Endometrial microvascular endothelial cells (primary cell): ENCODE measurements around the gene NFIB. TPM values are rescaled to one million over a fixed set of nuclear protein-coding genes. Genes with fewer than 3 reads are reported as not detected.

ENCODE experiments used
- in situ Hi-C: cut with HindIII; loops from 2 replicates; pipeline ENCODE4 v1.10.0; 2017; ENCODE audit warnings: low sequenced_read_pairs, low pct_unique_long_range_greater_than_20kb; ENCODE audit errors: inconsistent ontology term
- total RNA-seq: library from RNA; depleted of rRNA; stranded (reverse); fragments of >200 nt; gene quantifications from one replicate; pipeline ENCODE4 v1.2.3, GENCODE V29; 2015; ENCODE audit errors: inconsistent ontology term

NFIB gene
- total RNA-seq, 1 donor from 2014 or later = 80.0 TPM

DNA sequence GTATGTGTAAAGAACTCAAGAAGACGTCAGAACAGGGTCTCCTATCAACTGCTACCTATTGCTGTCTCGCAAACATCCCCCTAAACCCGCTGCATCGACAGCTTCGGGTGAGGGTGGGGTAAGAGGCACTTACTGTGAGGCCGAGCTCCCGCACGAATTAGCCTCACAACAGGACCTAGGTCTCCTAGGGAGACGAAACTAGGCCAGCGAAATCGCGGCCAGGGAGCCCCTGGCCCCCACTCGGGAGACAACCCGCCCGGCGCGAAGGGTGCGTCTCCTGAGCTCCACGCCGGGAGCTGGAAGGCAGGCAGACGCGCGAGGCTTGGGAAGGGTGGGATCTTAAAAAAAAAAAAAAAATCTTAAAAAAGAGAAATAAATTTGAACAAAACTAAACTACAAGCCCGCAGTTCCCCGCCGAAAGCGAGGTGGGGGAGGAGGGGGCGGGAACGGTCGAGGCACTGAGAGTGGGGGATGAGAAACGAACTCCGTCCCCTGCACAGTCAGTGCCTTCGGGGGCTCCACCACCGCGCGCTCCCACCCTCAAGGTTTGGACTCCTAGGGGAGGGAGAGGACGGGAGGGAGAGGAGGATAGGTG, 33.0 kb upstream of the NFIB start:
- in situ Hi-C loops = no loop called here

DNA sequence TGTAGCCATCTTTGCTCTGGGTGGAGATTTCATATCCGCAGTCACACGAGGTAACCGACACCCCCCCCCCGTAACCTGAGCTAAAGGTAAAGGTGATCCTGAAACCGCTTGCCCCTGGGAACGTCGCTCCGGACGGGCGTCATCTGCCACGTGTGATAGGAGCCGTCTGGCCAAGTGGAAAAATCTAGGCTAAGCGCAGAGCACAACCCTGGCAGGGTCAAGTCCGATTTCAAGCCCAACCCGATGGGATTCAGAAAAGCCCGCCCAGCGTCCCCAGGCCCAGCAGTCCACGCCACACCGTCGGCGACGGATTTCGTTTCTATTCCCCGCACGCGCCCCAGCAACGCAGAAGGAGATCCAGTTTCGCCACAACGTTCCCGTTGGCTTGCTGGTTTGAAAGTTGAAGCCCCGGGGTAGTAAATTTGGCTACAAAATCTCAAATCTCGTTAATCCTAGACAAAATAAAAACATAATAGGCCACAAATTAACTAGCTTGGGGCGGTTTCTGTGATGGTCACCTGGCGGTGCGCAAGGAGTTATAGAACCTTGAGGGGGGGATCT, 32.4 kb upstream of the NFIB start:
- in situ Hi-C loops = no loop called here

GRCh38 chr9:14345354-14346230, 31.7 kb upstream of the NFIB start:
- in situ Hi-C loops = no loop called here

DNA sequence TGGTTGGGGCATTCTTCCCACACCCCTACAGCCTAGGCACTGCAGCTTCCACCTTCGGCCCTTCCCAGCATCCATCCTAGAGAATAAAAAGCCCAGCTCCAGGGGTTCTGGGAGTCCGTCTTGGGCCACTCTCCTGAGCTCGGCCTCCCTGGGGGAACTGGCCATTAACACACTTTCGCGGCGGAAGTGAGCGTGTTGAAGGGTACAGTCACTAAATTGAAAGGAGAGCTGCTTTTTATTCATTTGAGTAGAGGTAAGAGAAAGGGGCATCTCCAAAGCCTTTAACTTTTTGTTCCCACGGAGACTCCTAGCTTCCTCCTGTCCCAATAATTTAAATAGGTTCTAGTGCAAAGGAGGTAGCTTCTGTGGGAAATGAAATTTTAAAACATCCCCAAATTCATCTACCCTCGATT, 31.0 kb upstream of the NFIB start:
- in situ Hi-C loops = no loop called here

DNA sequence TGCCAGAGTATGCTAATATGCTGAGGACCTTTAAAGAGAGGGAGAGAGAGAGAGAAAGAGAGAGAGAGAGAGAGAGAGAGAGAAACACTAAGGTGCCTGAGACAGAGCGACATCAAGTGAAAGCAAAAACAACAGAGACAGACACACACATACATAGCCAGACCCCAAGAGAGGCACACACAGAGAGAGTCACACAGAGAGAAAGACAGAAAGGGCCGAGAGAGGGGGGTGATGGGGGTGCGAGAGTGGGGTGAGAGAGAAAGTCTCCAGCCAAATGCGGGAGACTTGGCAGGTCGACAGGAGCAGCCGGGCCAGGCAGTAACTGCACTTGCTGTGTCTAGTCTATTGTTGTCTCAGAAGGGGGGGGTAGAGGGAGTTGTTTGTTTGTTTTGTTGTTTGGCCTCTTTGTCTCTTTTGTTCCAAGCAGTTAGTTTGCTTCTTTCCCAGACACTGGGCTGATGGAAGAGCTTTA, 30.1 kb upstream of the NFIB start:
- in situ Hi-C loops = no loop called here

- in situ Hi-C loops = no loop called here
Measured at GRCh38 chr9:14343261-14344031, 29.5 kb upstream of the NFIB start.

GRCh38 chr9:14342736-14343135, 28.8 kb upstream of the NFIB start:
- in situ Hi-C loops = no loop called here

DNA sequence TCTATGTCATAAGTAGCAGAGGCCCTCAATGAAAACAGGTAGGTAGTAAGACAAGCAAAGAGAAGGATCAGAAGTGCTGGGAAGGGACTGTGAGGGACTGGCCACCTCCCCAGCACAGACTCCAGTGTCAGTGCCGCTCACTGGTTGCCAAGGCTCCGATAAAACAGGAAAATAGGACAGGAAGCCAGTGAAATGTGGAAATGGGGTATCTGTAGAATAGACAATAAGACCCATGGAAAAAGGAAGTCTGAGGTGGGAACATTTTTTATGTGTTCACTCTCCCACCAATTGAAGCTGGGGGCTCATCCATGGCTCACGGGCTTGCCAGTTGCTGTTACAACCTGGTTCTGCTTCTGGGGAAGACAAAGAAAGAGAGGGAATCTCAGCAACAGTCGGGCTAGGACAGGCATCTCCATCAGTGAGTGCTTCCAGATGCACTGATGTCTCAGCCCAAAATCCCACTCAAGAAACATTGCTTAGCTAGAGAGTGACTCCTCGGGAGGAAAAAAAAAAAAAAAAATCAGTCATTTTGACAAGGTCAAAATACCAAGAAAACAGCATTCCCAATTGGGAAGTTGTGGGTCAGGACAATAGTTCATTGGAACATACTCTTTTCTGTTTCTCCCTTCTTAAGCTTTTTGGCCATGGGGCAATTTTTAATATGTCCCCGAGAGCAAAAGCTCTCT, 27.6 kb upstream of the NFIB start:
- in situ Hi-C loops = no loop called here

GRCh38 chr9:14340994-14341393, 27.1 kb upstream of the NFIB start:
- in situ Hi-C loops = no loop called here

DNA sequence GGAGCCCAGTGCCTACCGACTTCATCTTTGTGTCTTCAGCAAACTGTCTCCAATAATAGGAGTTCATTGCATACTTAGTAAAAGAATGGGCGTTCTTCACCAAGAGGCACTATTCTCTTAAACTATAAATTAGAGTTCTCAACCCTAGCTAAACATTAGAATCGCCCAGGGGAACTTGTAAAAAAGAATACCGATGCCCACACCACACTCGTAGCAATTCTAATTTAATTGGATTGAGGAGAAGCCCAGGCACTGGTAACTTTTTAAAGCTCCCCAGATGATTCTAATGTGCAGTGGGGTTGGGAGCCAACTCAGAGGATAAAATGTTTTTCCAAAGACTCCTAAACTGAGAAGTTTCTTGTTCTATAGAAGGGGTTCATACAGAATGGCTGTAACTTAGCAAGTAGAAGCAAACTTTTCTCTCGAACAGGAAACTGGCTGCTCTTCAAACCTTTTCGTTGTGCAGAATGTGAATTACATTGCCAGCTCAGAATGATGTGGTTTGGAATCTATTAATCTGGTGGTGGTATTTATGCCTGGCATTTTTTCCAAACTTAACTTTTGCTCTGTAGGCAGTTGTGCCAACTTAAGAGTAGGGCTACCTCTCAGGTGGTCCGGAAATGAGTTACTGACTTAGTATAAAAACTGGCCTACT, 26.4 kb upstream of the NFIB start:
- in situ Hi-C loops = no loop called here

DNA sequence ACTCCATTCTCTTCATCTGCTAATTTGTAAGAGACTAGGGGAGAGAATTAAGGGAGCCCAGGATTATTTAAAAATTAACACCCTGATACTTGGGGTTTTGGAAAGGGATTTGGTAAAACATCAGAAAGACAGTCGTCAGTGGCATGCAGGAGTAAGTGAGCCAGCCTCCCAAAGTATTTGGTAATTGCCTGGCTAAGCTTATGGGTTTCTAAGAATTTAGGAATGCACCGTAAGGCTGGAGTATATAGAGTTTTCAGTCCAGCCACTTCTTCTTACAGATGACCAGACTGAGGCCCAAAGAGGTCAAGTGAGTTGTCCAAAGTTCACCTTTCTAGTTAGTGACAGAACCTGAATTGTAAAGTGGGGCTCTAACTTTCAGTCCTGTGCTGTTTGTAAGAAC, 25.8 kb upstream of the NFIB start:
- in situ Hi-C loops = no loop called here

DNA sequence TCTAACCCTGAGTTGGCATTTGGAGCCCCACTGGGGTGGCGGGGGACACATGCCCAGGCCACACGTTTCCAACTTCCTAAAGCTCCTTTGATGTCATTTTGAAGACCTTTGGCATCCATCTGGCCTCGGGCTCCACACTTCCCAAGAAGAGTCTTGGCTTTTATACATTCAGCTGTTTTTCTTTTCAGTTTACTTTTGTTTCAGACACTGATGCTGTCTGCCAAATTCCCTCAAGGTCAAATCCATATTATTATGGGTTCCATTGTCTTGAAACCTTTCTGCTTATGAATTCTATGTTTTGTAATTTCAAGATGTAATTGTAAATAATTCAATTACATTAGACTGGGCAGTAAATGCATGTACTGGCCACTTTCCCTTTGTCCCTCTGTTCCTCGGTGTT, 23.7 kb upstream of the NFIB start:
- in situ Hi-C loops = no loop called here

GRCh38 chr9:14336244-14336643, 22.3 kb upstream of the NFIB start:
- in situ Hi-C loops = no loop called here

DNA sequence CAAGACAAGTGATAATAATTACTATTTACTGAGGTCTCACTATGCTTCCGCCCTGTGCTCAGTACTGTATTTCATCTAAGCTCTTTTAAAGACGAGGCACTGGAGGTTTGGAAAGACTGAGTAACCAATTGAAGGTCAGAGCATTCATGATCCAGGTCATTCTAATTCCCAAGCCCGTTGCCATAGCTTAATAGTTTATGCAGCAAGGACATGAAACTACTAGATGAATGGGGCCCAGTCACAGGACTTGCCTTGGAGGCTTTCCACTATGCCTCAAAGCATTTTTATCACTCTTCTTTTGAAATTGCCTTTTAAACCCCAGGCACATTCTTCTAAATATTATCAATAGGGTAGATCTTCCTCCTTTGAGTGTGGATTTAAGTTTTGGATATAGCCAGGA, 17.2 kb upstream of the NFIB start:
- in situ Hi-C loops = no loop called here

DNA sequence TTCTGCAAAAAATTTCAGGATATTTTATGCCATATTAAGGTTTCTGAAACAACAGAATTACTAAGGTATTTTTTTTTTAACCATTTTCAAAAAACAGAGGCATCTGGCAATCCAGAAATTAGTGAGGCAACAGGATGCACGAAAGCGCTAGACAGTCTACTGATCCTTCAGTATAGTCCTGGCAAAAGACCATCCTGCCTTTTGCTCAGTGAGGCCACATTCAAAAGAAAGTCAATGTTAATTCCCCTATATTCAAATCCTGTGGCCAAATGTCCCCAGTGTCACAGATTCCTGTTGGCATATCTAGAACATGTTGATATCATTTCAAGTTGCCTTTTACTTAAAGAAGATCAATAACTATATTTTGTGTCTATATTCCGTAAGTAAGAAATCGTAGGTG, 13.1 kb upstream of the NFIB start:
- in situ Hi-C loops = no loop called here

DNA sequence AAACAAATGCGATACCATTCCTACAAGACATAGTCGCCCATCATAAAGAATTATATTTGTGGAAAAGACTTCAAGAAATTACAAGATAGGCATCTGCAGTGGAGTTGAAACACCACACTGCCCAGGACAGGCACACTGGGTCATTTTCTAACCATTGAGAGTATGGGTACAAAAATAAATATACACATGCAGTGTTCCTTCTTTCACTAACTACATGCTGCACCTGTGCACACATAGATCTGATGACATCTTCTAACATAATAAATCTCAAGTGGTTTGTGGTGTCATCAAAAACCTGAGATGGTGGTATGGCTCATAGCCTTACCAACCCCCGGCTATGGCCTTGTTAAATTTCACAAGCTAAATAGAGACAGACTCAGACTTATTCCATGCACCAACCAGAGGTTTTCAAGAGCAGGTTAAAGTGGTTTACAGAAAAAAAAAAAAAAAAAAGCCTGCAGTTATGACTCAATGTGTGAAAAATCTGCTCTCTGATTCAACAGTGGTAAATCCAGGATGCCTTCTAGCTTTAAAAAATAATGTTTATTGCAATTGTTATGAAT, 12.4 kb upstream of the NFIB start:
- in situ Hi-C loops = no loop called here

GRCh38 chr9:14325147-14325546, 11.2 kb upstream of the NFIB start:
- in situ Hi-C loops = no loop called here

DNA sequence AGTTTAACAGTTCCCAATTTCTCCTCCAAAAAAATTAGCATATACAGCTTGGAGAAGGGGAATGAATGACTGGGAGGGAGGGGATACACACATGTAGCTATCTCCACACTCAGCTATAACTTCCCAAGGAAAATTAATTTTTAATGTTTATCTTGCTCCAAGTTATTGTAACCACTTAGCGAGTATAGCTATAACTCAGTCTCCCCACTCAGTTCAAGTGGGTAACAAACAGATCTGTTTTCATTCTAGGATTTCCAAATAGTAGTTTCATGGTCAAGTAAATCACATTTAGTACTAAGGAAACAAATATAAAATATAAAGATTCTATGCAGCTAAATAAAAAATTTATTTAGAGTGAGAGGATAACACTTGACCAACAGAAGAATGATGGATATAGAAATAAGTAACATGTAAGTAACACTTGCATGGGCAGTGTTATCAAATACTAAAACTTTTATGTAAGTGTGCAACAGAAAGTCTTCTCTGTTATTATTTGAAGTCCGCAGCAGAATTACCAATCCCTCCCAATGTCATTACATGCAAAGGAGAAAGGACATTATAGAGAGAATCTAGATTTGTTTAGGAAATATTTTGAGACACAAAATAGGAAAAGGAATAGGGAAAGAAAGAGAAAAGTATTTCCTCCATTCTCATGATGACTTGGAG, 10.2 kb upstream of the NFIB start:
- in situ Hi-C loops = no loop called here
